Heart left ventricle (tissue), 16 donors: ENCODE data around the gene NADSYN1. TPM values are rescaled to one million over a fixed set of nuclear protein-coding genes. Genes with fewer than 3 reads are reported as not detected.

Experiments used
- ATAC-seq, 4 donors: fragments of 200-7000 bp; cut with Tn5 transposase; one replicate each; pipeline ENCODE4 v1.9.1; 2020 to 2022; ENCODE audit warnings: moderate library complexity in 4 of 4, mild to moderate bottlenecking in 3 of 4, moderate number of reproducible peaks in 1 of 4
- DNase-seq, 5 donors: peaks; one replicate each; pipeline ENCODE4 v3.0.0-alpha.2; 2020
- H3K27ac ChIP-seq, 12 donors: fragments of 200-600 bp; sonication (generic) in 4 of 12; one replicate each; pipeline versions ENCODE4 v1.5.0 to v1.8.0; 2016 to 2022; ENCODE audit warnings: mild to moderate bottlenecking in 2 of 12
- H3K27me3 ChIP-seq, 9 donors: fragments of 200-600 bp; sonication (generic) in 2 of 9; one replicate each; pipeline versions ENCODE4 v1.5.1 to v1.8.0; 2016 to 2022; ENCODE audit warnings: mild to moderate bottlenecking in 3 of 9
- H3K36me3 ChIP-seq, 9 donors: fragments of 200-600 bp; sonication (generic) in 2 of 9; one replicate each; pipeline versions ENCODE4 v1.5.0 to v1.8.0; 2018 to 2022; ENCODE audit warnings: mild to moderate bottlenecking in 2 of 9
- H3K4me1 ChIP-seq, 12 donors: fragments of 200-600 bp; sonication (generic) in 4 of 12; one replicate each; pipeline versions ENCODE4 v1.5.0 to v1.8.0; 2016 to 2022; ENCODE audit warnings: mild to moderate bottlenecking in 3 of 12
- H3K4me3 ChIP-seq, 12 donors: fragments of 200-600 bp; sonication (generic) in 4 of 12; one replicate each; pipeline versions ENCODE4 v1.5.0 to v1.8.0; 2017 to 2022; ENCODE audit warnings: mild to moderate bottlenecking in 9 of 12, moderate library complexity in 4 of 12
- H3K9me3 ChIP-seq, 12 donors: fragments of 200-600 bp; sonication (generic) in 4 of 12; one replicate each; pipeline versions ENCODE4 v1.5.0 to v1.8.0; 2016 to 2022; ENCODE audit warnings: mild to moderate bottlenecking in 1 of 12
- CTCF ChIP-seq, 12 donors: fragments of 200-600 bp; sonication (generic) in 4 of 12; IDR thresholded peaks; one replicate each; pipeline versions ENCODE4 v1.5.0 to v1.8.0; 2018 to 2022; ENCODE audit warnings: antibody characterized with exemption in 12 of 12, mild to moderate bottlenecking in 5 of 12
- POLR2A ChIP-seq, 2 donors: fragments of 450-650 bp; IDR thresholded peaks; one replicate each; pipeline ENCODE4 v1.6.1; 2017; ENCODE audit warnings: antibody characterized with exemption in 2 of 2, mild to moderate bottlenecking in 2 of 2, moderate library complexity in 2 of 2
- WGBS, 4 donors: extraction: QIAGEN DNeasy Blood & Tissue Kit in 2 of 4; methylation state at CpG; one replicate each; pipeline versions ENCODE4 v1.1.5 to v1.1.7; 2013 to 2018; 5-methylcytosine and 5-hydroxymethylcytosine counted together
- intact Hi-C, 10 donors: fragments of 100-400 bp; cut with DNase I; formaldehyde crosslinking; loops; one replicate each; pipeline versions ENCODE4 v1.11.1 to v1.14.2; 2022
- polyA plus RNA-seq, 2 donors: library from polyadenylated mRNA; stranded (reverse); fragments of 200-250 nt; gene quantifications; one replicate each; pipeline ENCODE4 v1.2.3, GENCODE V29; 2013
- total RNA-seq, 9 donors: library from RNA; depleted of rRNA in 2 of 9; stranded (reverse); fragments of >200 nt in 2 of 9; fragmentation: NEBNext Ultra II Directional in 3 of 9; extraction: Animal tissue kit (Norgen Biotek cat#: 25700) in 3 of 9; gene quantifications; one replicate each; pipeline versions ENCODE4 v1.1.0 to v1.2.4, GENCODE V29; 2016 to 2023
- donor health status: ischemic (EF 13 %, LVEDD 7.1; RV severe dilation, severe dysfunction).
- donor health status: healthy with polysubstance abuse.
- donor health status: DM: no; HTN: yes; CAD: no.
- donor health status: DM: no; HTN: no; CAD: no.
- donor health status: ischemic (EF 25% LVEDD 6.9; RV normal size, moderate dysfunction).
- donor health status: ischemic (EF 25% LVEDD 5.7; RV mildly dilated, moderate dysfunction).
- donor health status: healthy.
- donor health status: DM: yes; HTN: yes; CAD: no.
- donor health status: ischemic (EF 35%, LVEDD 5.7; RV mildly dilated, moderate dysfunction).
- donor health status: nonischemic (EF 11% LVEDD 7.7; RV severe dilation, severe dysfunction).
- donor health status: DM: yes; HTN: yes; CAD: no.
- donor health status: PGD.
- donor health status: ischemic (EF 29% LVEDD 5.4; RV normal size, mild dysfunction).
- donor health status: nonischemic (EF 23%, LVEDD 6.1; RV moderate dilation, normal function).

Gene NADSYN1
- total and polyA plus RNA-seq, 11 donors: 11.4 to 41.9 (median 19.4) TPM

GRCh38 chr11:71473793-71474080 is 20.7 kb downstream of the NADSYN1 start:
- Histone ChIP-seq H3K4me3 (no peak overlapping the region), H3K36me3 (peaks cover 0 to 77% (median 67%) of the 10 kb centered on the region in 9 donors), H3K9me3 (no peaks in the 10 kb centered on the region), H3K4me1 (no peaks in the 10 kb centered on the region), H3K27me3 (no peaks in the 10 kb centered on the region), H3K27ac (no peak overlapping the region)
- WGBS, 4 donors: 95 to 98% (median 96%) methylated on average over 14 of the region's 14 CpGs
- peak in 1 of 4 donors; percentile 26 for ATAC-seq
- no peak for TF ChIP-seq POLR2A (IDR thresholded peaks at IDR 0.05)
- TF ChIP-seq CTCF (IDR thresholded peaks at IDR 0.05): no peak
- intact Hi-C loops: no loop called here
- no peak for DNase-seq

- Histone ChIP-seq H3K4me3 (no peak overlapping the region), H3K36me3 (peaks cover 0 to 80% (median 72%) of the 10 kb centered on the region in 9 donors), H3K4me1 (no peaks in the 10 kb centered on the region), H3K9me3 (no peaks in the 10 kb centered on the region), H3K27ac (no peak overlapping the region), H3K27me3 (no peaks in the 10 kb centered on the region)
- no peak for DNase-seq
- 94 to 97% (median 96%) methylated on average over 23 to 27 of the region's 27 CpGs for whole genome bisulfite sequencing, 4 donors
- no peak for TF ChIP-seq POLR2A (IDR thresholded peaks at IDR 0.05)
- TF ChIP-seq CTCF (IDR thresholded peaks at IDR 0.05): no peak
- ATAC-seq: no peak
- intact Hi-C loops: no loop called here
Observed at GRCh38 chr11:71474141-71474770, 21.3 kb downstream of the NADSYN1 start.

- ATAC-seq: no peak
- WGBS, 4 donors: 93 to 96% (median 95%) methylated on average over 25 to 26 of the region's 26 CpGs
Observed at GRCh38 chr11:71474771-71475483, 21.9 kb downstream of the NADSYN1 start.

More at GRCh38 chr11:71474771-71475483, 21.9 kb downstream of the NADSYN1 start:
- Histone ChIP-seq H3K36me3 (peaks cover 0 to 86% (median 79%) of the 10 kb centered on the region in 9 donors), H3K4me1 (no peaks in the 10 kb centered on the region), H3K27me3 (no peaks in the 10 kb centered on the region), H3K27ac (no peak overlapping the region), H3K4me3 (no peak overlapping the region), H3K9me3 (no peaks in the 10 kb centered on the region)
- no peak for DNase-seq
- TF ChIP-seq CTCF (IDR thresholded peaks at IDR 0.05): no peak
- no peak for TF ChIP-seq POLR2A (IDR thresholded peaks at IDR 0.05)
- intact Hi-C loops: no loop called here
